ENCODE data around the gene CRIM1.

Gene CRIM1

DNA sequence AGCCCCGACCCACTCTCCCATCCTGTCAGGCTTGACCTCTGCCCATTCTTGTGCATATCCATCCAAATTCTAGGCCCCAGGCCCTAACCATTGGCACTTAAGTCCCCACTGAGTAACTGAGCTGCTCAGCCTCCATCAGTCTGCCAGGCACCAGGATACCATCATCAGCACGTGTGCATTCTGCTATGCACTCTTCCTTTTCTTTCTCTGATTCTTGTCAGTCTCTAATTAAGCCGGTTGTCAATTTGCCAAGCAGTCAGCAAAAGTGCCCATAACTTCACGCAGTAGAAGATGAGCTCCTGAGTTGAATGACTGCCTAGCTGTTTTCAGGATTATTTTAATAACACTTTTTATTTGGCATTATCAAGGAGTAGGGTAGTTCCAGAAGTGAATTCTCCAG, 135.2 kb downstream of the CRIM1 start:
- DNase-seq, result no peak

DNA sequence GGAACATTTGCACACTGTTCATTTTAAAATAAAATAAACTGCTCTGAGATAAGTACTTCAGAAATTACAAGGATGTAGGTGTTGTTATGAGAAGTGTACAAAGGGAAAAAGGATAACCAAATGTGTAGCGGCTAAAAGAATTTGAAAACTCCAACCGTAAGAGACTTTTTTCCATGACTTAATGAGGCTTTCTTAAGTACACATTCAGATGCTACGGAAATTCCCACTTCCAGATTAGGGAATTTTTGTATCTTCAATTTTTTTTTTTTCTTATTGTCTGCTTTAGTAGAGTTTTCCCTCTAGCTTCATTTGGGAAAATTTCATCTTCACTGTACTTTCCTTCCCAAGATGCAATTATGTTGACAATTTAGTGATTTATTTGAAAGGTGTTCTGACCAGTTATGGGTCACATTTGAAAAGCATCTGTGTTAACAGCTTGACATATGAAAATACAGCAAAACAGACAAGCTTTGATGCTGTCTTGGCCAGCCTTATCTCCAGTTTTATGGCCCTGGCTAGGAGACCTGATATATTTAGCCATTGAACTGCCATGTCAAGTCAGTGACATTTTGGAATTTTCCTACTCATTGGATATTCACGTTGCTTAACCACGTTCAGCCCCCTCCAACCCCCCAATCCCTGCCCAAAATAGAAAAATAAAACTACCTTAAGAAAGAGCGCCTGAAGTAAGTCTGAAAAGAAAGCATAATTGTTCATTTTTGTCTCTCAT, 136.8 kb downstream of the CRIM1 start:
- DNase-seq, result peak; percentile 19

DNA sequence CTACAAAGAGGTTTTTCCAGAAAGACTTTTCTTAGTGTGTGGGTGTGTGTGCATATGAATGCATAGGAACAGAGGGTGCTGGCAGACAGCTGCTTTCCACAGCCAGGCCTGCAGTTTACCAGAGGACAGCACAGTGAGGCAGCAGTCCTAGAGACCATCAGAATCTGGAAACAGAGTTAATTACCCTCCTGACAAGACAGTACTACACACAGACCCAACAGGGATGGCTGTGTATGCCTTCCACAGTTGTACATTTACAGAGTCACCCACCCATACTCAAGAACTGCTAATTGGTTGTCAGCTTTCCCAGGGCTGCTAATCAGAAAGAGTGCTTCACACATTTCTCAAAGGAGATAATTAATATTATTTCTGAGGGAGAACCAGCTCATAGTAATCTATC, 137.7 kb downstream of the CRIM1 start:
- DNase-seq, result no peak

DNA sequence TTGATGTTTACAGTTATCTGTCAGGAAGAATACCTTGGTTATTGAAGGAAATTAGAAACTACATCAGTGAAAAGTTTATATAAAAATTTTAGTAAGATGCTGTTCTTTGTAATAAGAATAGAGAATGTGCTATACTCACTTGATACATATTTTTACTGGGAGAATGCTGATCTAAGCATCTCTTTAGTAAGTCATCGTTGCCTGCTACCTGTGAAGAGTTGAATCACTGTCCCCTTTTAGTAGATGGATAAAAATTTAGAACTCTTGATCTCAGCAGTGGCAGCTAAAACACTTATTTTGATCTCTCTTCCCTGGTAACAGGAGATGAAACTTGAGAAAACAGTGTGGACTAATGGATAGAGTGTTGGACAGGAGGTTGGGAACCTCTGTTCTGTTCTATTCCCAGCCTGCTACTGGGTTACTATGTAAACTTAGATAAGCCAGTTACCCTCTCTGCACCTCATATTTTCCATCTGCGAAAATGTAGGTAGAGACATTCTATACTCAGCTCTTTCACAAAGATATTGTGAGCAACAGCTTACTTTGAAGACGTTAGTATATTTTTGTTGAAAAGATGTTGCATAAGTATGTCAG, 142.1 kb downstream of the CRIM1 start:
- DNase-seq, result no peak

DNA sequence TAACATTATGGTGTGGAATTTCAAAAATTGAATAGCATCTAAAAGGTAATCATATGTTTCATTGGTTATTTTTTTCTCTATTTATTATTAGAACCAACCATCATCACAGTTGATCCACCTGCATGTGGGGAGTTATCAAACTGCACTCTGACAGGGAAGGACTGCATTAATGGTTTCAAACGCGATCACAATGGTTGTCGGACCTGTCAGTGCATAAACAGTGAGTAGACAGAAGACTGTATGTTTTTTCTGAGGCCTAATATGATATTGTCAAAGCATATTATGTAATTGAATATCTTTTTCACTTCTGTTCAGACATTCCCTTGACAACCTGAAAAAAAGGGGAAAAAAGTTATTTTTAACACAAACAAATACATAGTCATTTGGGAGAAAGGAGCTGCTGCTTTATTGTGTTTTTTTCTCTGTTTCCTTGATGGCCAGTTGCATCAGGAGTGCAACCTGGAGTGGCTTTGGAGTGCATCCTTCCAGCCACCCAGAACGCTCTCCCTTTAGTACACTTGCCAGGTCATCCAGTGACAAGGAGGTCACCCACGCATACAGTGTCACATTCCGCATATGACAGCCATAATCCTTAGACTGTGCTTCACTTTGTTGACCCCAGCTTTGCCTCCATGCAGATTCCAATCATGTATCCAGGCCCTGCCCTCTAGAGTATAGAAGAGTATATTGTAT, 143.7 kb downstream of the CRIM1 start:
- no peak for DNase-seq

DNA sequence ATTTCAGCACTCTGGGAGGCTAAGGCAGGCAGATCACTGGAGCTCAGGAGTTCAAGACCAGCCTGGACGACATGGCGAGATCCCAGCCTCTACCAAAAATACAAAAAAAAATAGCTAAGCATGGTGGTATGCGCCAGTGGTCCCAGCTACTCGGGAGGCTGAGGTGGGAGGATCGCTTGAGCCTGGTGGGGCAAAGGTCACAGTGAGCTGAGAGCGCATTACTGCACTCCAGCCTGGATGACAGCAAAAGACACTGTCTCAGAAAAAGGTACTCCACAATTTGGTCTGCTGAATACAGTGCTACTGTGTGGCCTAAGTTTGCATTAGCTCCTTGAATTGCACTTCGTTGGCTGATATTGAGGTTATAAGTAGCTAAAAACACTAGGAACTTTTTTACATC, 144.5 kb downstream of the CRIM1 start:
- DNase-seq, result no peak

DNA sequence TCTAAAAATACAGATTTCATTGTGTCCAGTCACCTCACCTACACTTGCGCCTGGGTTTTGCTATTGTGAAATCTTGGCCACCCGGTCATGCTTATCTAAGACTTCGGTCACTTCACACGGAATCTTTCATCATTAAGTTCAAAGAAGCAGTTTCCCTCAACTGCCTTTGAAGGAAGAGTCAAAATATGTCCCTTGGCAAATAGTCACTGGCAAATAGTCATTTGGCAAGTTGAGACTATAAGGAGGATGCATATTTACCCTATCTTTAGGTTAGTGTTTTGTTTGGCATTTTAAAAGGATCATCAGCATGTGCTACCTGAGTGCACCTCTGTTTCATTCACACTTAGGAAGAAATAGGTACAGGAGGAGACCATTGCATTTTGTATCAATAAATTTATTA, 146.5 kb downstream of the CRIM1 start:
- DNase-seq, result no peak

DNA sequence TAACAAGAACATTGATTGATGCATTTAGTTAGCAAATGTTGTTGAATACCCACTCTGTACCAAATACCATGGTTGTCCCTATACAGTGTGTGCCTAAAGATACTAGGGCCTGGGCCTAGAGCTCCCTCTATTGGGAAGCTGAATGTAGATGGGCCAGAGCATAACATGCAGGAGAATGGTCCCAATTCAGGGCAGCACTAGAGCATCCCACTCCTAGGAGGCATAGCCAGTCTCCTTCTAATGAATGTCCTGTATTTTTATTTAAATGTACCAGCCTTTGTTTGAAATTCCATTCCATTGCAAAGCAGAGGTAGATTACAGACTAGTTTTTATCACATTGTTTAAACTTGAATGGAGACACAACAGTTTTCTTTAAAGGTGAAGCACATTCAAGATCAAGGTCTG, 151.8 kb downstream of the CRIM1 start:
- DNase-seq, result peak; percentile 3

DNA sequence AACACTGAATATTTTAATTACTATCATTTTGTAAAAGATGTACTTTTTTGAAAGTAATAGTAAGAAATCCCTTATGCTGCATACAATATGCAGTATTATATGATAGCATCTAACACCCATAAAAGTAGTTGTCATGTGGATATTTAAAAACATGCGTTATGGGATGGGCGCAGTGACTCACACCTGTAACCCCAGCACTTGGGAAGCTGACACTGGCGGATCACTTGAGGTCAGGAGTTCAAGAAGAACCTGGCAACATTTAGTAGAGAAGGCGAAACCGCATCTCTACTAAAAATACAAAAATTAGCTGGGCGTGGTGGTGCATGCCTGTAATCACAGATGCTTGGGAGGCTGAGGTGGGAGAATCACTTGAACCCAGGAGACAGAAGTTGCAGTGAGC, 153.5 kb downstream of the CRIM1 start:
- no peak for DNase-seq

DNA sequence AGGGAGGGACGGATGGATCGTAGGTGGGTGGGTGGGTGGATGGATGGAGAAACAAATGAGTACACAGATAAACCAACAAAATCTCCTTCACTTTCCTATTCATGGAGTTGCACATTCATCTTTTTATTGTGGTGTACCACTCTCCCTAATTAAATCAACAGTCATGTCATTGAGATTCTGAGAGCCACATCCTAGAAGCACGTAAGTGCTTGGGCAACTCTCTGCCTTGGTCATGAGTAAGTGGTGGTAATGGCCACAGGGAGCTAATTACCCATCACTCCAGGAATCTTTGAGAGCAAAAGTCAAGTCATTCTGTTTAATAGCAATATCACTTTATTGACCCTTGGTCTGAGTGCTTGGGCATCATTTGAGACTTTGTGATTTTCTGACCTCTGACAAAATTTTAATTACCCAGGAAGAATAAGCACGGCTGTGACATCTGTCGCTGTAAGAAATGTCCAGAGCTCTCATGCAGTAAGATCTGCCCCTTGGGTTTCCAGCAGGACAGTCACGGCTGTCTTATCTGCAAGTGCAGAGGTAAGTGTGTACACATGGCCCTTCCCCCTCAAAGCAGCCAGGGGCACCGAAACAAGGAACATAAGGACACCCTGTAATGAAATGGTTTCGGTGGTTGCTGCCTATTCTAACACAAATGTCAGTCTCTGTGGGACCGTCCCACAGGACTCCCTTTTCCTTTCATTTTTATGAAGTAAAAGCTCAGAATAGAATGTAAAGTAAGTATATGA, 156.5 kb downstream of the CRIM1 start:
- DNase-seq, result no peak

DNA sequence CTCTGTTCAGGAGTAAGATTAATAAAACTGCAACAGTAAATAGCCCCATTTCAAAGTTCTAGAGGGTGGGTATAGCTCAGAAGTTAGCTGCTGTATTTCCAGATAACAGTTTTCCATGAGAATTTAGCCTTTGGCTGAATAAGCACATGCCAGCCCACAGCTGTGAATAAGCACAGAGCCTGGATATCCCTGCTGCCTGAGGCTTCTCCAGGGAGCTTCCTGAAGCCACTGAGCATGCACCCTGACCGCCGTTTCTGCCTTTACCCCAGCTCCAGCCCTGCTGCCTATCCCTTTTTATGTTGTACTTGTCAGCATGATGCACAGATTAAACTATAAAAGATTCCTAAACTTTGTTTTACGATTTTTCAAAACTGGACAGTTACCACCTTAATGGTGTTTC, 157.1 kb downstream of the CRIM1 start:
- no peak for DNase-seq

DNA sequence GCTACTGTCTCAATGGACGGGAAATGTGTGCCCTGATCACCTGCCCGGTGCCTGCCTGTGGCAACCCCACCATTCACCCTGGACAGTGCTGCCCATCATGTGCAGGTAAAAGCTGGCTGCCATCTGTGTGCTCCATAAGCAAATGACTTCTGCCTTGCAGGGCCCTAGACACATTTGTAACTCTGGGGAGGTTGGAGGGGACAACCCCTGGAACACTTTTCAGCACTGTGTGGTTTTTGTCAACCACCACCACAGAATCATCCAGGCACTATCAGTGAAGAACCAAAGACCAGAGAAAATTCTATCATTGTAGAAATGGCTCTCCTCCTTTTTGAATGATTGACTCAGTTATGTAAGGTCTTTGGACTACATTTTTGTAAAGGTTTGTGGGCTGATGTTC, 158.1 kb downstream of the CRIM1 start:
- DNase-seq, result no peak

DNA sequence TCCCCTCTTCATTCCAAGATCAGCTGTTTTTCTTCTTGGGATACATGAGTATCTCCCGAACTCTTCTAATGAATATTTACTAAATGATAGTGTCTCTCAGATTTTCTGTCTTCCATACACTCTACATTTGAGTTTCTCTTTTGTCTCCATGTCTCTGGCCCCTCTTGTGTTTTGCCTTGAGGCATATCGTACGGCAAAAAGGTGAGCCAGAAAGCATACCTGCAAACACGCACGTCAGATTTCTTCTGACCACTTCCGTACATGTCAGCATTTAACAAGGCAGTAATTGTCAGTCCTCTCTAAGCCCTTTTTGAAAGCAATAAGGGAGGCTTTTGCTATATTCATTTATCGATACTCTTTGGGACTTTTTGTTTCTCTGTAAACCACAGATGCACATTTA, 160.0 kb downstream of the CRIM1 start:
- no peak for DNase-seq

DNA sequence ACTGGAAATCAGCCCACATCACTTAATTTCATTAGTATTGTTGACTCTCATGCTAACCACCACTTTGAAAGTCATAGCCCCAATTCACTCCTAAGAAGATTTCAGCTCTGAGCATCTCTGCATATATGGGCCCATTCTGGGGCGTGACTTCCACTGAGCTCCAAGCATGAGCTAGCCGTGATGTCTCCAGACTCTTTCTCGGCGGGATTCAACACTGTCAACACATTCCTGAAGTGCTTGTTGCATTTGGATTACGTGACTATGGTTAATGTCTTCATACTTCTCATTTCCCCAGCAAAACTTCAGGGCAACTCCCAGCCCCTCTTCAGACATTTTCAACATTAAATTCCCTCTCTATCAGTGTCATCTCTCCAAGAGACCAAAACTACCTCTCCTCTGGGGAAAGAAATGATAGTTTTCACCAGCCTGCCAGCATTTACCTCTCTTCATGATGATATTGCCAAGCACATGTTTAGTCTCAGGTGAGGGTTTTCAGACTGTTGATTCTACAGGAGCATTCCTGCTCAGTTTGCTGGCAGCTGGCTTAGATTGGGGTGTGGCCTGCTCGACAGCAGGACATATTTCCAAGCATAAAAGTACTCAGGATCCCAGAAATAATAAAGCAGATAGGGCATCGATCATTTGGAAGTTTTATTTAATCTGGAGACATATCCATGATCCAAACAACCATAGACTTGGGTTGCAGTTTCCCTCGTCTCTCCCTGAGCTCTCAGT, 160.7 kb downstream of the CRIM1 start:
- DNase-seq, result no peak

DNA sequence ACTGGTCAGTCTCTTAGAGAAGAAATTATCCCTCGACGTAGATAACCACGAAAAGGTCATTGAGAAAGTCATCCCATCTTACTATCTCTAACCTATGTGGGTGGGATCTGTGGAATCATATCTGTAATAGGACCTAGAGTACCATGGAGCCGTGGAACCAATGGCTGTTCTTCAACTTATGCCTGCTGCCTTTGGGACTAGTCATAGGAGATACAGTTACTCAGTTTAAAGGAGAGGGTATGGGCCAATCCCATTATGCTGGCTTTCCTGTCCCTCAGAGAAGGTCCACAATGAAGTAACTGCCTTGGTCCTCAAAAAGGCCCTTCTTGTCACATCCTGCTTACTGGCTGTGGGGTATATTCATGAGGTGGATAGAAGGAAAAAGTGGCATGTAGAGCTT, 164.9 kb downstream of the CRIM1 start:
- DNase-seq, result no peak

DNA sequence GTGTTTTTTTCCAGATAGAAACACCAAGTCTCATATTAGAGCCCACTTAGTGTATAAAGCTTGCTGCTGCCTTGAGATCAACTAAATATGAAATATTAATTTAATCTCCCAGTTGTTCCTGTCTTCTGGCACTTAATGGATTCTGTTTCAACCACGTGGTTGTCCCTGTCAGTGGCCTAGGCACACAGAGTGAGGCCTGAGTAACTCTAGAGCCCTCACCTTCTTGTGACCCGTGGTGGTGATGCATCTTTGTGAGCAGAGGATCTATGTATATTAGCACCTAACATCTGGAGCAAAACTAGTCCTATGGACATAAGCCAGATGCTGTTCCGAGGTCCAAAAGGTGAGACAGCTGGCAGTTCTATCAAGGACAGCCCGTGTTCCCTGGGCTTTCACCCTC, 167.6 kb downstream of the CRIM1 start:
- no peak for DNase-seq

DNA sequence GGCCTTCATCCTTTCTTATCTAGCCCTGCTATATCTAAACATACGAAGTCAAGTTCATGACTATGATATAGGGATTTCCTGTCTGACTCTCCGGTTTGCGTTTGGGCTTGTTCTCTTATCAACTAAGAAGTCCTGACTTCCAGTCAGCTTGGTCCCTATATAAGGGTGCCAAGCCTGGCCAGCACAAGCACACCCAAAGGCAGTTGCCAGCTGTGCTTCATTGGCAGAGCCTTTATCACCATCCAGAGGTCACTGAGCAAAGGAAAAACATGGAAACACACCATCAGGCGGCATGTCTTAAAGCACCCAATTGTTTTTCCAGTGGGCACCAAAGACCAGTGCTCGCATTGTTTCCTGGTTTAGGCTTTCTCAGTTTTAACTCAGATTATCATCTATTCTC, 169.7 kb downstream of the CRIM1 start:
- DNase-seq, result no peak

DNA sequence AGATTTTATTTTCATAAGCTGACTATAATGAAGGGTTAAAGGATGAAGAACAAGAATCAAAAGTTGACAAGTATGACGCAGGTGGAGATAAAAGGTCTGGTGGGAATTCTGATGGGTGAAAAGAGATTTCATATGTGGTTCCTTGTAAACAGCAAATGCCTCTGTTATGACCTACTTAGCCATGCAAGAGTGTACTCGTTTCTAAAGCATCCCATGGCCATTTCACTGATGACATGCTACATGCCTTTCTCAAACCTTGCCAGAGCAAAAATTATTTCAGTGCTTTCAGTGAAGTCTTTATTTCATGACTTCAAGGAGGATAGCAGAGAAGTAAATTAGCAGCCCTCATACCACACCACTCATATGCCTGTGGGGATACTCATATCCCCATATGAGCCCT, 170.6 kb downstream of the CRIM1 start:
- DNase-seq, result no peak

DNA sequence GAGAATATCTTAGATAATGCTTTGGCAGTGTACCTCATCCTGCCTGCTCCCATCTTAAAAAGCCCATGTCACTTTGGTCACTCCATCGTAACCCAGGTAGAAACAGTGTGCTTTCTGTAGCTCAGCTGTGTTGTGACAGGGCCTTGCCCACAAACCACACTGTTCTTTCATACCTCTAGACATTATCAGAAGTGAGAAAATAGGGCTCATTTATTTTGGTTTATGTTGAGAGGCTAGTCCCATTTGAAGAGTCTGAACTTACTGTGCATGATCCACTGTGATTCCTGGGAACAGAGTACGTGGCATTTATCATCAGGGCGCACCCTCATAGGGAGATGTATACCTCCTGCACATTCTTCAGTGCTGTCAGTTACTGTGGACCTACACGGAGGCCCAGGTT, 172.7 kb downstream of the CRIM1 start:
- no peak for DNase-seq

DNA sequence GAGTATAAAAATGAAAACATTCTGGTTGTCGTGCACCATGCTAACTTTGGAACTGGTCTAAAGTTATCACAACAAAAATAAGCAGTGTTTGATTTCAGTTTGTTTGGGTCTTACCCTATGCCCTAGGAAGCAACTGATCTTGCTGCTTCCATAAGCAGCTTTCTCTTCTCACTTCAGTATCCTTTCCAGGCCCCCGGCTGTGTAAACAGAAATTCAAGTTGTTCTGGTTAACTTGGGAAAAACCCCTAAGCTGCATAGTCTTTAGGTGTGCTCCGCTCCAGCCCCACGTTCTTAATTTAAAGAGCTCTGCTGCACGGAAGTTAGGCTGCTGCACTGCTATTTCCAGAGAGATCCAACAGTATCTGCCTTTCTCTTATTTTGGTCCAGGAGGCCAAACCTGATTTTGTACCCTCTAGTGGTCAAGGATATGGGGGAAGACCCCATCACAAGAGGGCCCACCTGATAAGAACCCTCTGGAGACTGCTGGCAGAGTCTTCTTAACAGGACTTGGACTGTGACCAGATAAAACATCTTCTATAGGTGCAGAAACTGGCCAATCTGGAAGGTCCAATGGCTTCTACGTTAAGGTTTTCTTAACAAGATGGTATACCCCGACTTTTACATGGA, 173.3 kb downstream of the CRIM1 start:
- no peak for DNase-seq

DNA sequence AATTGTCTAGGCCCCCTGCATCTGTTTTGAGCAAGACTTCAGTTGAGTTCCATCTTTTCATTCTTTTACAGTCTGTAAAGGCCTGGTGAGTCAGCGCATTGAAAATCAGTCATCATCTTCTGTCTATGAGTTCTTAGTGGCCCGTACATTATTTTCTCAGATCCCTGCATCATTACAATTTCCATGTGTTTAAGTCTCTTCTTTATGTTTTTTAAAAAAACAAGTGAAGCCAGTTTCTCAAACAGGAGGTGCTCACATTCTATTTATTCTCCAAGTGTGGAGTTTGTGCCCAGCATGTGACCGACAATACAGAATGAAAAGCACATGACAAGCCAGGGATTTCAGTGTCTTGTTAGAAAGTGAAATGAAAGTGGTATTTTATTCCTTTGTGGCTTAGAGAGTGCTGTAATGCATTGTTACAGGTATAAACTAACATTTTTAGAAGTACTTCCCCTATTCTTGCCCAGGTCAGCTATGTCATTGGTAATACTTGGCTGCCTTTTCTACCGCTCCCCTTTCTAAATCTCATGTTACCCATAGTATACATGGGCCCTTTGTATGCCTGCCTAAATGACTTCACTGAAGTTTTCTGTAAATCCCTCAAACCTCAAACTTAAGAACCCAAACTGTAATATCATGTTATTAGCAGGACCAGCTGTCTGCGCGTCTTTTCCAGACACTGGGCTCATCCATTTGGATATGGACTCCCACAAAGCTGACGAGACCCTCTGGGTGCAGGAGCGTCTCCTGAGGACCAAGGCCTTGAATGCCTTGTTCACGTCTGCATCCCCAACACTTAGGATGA, 174.8 kb downstream of the CRIM1 start:
- DNase-seq, result no peak

DNA sequence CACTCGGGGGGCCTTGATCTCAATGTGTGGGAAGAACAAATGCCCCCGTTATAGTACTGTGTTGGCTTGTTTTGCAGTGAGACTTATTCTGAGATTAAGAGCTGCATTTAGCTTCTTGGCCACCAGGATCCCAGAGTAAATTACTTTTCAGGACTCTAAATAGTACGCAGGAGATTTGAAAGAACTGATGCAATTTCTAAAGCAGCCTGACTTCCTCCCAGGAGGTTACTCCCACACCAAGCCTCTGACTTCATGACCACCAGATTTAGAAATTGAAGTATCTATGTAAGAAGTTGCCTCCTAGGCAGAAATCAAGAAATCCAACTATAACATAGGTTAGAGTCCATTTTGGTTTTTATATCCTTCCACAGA, 175.4 kb downstream of the CRIM1 start:
- no peak for DNase-seq

Measured in NCI-H2227 treated with DMSO at 0.1 percent for 48 hours (cell line).